ENCODE results near the gene MAP2K6. TPM values are rescaled to one million over a fixed set of nuclear protein-coding genes. Genes with fewer than 3 reads are reported as not detected.

Gene MAP2K6
- total RNA-seq, 2 experiments from 2014 or later: 10.3 to 27.6 TPM

DNA sequence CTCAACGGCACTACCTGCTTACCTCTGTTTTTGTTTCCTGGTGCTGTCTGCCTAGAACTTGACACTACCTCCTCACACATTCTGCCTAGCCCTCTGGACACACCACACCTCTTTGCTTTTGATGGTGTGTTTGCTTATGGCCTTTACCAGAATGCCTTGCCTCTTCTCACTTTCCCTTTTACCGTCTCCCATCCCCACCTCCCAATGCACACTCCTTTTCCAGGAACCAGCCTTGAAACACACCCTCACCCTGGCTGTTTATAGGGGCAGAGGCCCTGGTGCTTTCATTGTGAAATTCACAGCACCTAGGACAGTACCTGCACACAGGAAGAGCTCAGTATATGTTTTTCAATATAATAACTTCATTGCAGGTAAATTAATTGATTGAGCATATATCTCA, 56.2 kb downstream of the MAP2K6 start:
- no TSS peak for BruUV-seq (replicated peaks)
- H2AFZ ChIP-seq (ENCODE audit: low read length): no peak overlapping the region
- H3K4me1 ChIP-seq (ENCODE audit: insufficient read depth, low read length, poor library complexity, severe bottlenecking): no peaks in the 10 kb centered on the region
- H3K36me3 ChIP-seq (ENCODE audit: insufficient read depth, low read length): no peaks in the 10 kb centered on the region
- ChIA-PET POLR2A (interaction anchor here (1.2 to 1.3 kb wide), 2 partner anchors 9 to 18 kb away, joined by 3 read pairs; no protein-coding TSS in a partner anchor), CTCF (ENCODE audit: unreplicated experiment) (no interaction called here)
- no peaks in the 10 kb centered on the region for H4K20me1 ChIP-seq (ENCODE audit: insufficient read depth, low read length)
- no peaks in the 10 kb centered on the region for H3K9me3 ChIP-seq (ENCODE audit: low read length)
- H3K79me2 ChIP-seq (ENCODE audit: insufficient read depth, low read depth, low read length): no peaks in the 10 kb centered on the region
- H3K4me3 ChIP-seq (ENCODE audit: low read depth, low read length, poor library complexity, severe bottlenecking): no peak overlapping the region
- no peak for DNase-seq (ENCODE audit: low spot score)
- no peak overlapping the region for H3K4me2 ChIP-seq (ENCODE audit: low read length)
- H3K9me2 ChIP-seq (ENCODE audit: insufficient read depth, low read length): no peaks in the 10 kb centered on the region
- intact Hi-C loops (cut with micrococcal nuclease; ENCODE audit: unreplicated experiment): no loop called here
- TF ChIP-seq, protein P1, sequence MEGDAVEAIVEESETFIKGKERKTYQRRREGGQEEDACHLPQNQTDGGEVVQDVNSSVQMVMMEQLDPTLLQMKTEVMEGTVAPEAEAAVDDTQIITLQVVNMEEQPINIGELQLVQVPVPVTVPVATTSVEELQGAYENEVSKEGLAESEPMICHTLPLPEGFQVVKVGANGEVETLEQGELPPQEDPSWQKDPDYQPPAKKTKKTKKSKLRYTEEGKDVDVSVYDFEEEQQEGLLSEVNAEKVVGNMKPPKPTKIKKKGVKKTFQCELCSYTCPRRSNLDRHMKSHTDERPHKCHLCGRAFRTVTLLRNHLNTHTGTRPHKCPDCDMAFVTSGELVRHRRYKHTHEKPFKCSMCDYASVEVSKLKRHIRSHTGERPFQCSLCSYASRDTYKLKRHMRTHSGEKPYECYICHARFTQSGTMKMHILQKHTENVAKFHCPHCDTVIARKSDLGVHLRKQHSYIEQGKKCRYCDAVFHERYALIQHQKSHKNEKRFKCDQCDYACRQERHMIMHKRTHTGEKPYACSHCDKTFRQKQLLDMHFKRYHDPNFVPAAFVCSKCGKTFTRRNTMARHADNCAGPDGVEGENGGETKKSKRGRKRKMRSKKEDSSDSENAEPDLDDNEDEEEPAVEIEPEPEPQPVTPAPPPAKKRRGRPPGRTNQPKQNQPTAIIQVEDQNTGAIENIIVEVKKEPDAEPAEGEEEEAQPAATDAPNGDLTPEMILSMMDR (conservative IDR thresholded peaks at IDR 0.05; ENCODE audit: low read length): no peak
- no peak for TF ChIP-seq EZH2phosphoT487 (IDR thresholded peaks at IDR 0.05; ENCODE audit: borderline replicate concordance, low read depth, low read length)
- H3K27ac ChIP-seq (ENCODE audit: low read depth, low read length, poor library complexity, severe bottlenecking): no peak overlapping the region

DNA sequence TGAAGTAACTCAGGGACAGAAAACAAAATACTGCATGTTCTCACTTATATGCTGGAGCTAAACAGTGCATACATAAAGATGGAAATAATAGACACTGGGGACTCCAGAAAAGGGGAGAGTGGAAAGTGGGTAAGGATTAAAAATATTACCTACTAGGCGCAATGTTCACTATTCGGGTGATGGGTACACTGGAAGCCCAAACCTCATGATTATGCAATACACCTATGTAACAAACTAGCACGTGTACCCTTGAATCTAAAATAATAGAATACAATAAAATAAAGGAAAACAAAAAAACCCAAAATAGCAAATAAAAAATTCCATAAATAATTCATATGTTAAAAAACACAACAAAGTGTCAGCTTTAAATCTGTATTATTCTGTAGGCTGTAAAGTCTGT, 56.9 kb downstream of the MAP2K6 start:
- no peaks in the 10 kb centered on the region for H3K36me3 ChIP-seq (ENCODE audit: insufficient read depth, low read length)
- H3K9me3 ChIP-seq (ENCODE audit: low read length): no peaks in the 10 kb centered on the region
- H3K4me3 ChIP-seq (ENCODE audit: low read depth, low read length, poor library complexity, severe bottlenecking): no peak overlapping the region
- ChIA-PET POLR2A (interaction anchor here (0.6 to 1.3 kb wide), 5 partner anchors 8 to 97 kb away, joined by 3 to 4 read pairs (median 3); no protein-coding TSS in a partner anchor), CTCF (ENCODE audit: unreplicated experiment) (no interaction called here)
- H3K9me2 ChIP-seq (ENCODE audit: insufficient read depth, low read length): no peaks in the 10 kb centered on the region
- TF ChIP-seq, protein P1 (conservative IDR thresholded peaks at IDR 0.05; ENCODE audit: low read length): no peak
- no peak for TF ChIP-seq EZH2phosphoT487 (IDR thresholded peaks at IDR 0.05; ENCODE audit: borderline replicate concordance, low read depth, low read length)
- no peak overlapping the region for H3K27ac ChIP-seq (ENCODE audit: low read depth, low read length, poor library complexity, severe bottlenecking)
- BruUV-seq (replicated peaks): no TSS peak
- no peaks in the 10 kb centered on the region for H3K79me2 ChIP-seq (ENCODE audit: insufficient read depth, low read depth, low read length)
- H3K4me2 ChIP-seq (ENCODE audit: low read length): no peak overlapping the region
- intact Hi-C loops (cut with micrococcal nuclease; ENCODE audit: unreplicated experiment): no loop called here
- H2AFZ ChIP-seq (ENCODE audit: low read length): no peak overlapping the region
- no peaks in the 10 kb centered on the region for H4K20me1 ChIP-seq (ENCODE audit: insufficient read depth, low read length)
- DNase-seq (ENCODE audit: low spot score): no peak
- H3K4me1 ChIP-seq (ENCODE audit: insufficient read depth, low read length, poor library complexity, severe bottlenecking): no peaks in the 10 kb centered on the region

DNA sequence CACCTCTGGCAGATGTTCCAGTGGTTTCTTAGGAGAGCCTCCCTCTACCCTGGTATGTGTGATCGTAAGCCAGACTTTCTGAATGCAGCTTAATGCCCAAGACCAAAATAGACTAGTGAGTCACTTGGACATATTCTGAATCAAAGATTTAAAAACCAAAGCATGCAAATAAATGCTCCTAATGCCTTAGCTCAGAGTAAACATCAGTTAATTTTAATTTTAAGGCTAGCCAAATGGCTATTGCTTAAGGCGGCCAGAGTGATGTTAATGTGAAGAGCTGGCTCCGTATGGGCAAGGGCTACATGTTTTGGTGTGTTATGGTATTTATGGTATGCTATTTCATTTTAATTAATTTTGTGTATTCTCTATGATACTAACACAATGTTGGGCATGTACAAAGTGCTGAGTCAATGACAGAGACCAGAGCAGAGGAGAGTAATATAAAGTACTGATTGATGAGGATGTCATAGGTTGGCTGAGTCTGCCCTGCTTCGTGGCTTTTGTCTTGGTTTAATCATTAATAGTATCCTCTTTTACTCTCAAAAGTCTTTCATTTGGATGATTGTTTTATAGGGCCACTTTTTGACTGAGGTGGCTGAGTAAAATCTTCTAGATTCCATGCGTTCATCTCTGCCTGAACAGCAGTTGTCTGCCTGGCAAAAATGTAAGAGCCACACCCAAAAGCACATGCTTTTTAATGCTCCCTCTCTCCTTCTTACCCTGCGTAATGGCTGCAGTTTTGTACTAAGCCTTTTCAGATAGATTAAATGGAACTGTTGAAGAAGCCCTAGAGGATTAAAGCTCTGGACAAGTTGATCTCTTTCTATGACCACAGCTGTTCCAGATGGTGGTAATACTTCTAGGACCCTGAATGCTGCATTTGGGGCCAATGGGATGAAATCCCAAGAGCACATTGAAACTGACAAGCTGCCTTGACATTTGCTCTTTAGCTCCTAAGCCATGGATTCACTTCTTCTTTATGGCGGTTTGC, 59.6 kb downstream of the MAP2K6 start:
- intact Hi-C loops (cut with micrococcal nuclease; ENCODE audit: unreplicated experiment): no loop called here
- CTCF ChIA-PET (ENCODE audit: unreplicated experiment): no interaction called here

More for the DNA sequence above, 59.6 kb downstream of the MAP2K6 start:
- no peak for DNase-seq (ENCODE audit: low spot score)
- H3K9me2 ChIP-seq (ENCODE audit: insufficient read depth, low read length): no peaks in the 10 kb centered on the region
- no peak overlapping the region for H2AFZ ChIP-seq (ENCODE audit: low read length)
- POLR2A ChIA-PET: interaction anchor here (0.5 to 1.0 kb wide), 5 partner anchors 10 to 139 kb away, joined by 3 to 11 read pairs (median 5); no protein-coding TSS in a partner anchor
- H4K20me1 ChIP-seq (ENCODE audit: insufficient read depth, low read length): no peaks in the 10 kb centered on the region
- no peaks in the 10 kb centered on the region for H3K4me1 ChIP-seq (ENCODE audit: insufficient read depth, low read length, poor library complexity, severe bottlenecking)
- H3K27ac ChIP-seq (ENCODE audit: low read depth, low read length, poor library complexity, severe bottlenecking): no peak overlapping the region
- no peaks in the 10 kb centered on the region for H3K9me3 ChIP-seq (ENCODE audit: low read length)
- H3K4me3 ChIP-seq (ENCODE audit: low read depth, low read length, poor library complexity, severe bottlenecking): no peak overlapping the region
- H3K4me2 ChIP-seq (ENCODE audit: low read length): no peak overlapping the region
- no peaks in the 10 kb centered on the region for H3K79me2 ChIP-seq (ENCODE audit: insufficient read depth, low read depth, low read length)
- no TSS peak for BruUV-seq (replicated peaks)
- no peaks in the 10 kb centered on the region for H3K36me3 ChIP-seq (ENCODE audit: insufficient read depth, low read length)
- TF ChIP-seq, protein P1 (conservative IDR thresholded peaks at IDR 0.05; ENCODE audit: low read length): no peak

Data from OCI-LY7 (cell line).